ENCODE results near the gene GPR4. TPM values are rescaled to one million over a fixed set of nuclear protein-coding genes. Genes with fewer than 3 reads are reported as not detected.

GPR4 gene
- total RNA-seq, 1 experiment from 2014 or later, result 0.07 TPM

GRCh38 chr19:45641274-45642105, 39.5 kb upstream of the GPR4 start:
- Histone ChIP-seq H3K23me2 (ENCODE audit: insufficient read length, low read depth, low read length, poor library complexity, severe bottlenecking) (peaks cover 21% of the 10 kb centered on the region), H3K18ac (ENCODE audit: insufficient read length, low read depth, low read length) (no peak overlapping the region), H3K9ac (ENCODE audit: extremely low read depth, insufficient read length, low read length) (no peak overlapping the region), H3K4me2 (ENCODE audit: insufficient read depth, insufficient read length, low read length) (peak overlapping the region; percentile 90), H3K14ac (ENCODE audit: insufficient read depth, low read length) (no peak overlapping the region; the same call in 1 of the 2 replicates), H3K4me1 (ENCODE audit: insufficient read depth, low read length) (peaks cover 3% of the 10 kb centered on the region; the same call in 1 of the 2 replicates), H3T11ph (ENCODE audit: low read length) (no peak overlapping the region), H3K79me1 (ENCODE audit: insufficient read depth, low read depth, low read length, poor library complexity, severe bottlenecking) (no peaks in the 10 kb centered on the region), H3K27ac (ENCODE audit: insufficient read length, low read depth, low read length) (no peak overlapping the region), H4K20me1 (ENCODE audit: control insufficient read depth, insufficient read depth, insufficient read length) (no peaks in the 10 kb centered on the region), H2BK15ac (ENCODE audit: low read depth, low read length) (no peak overlapping the region), H4K8ac (replicated peaks; ENCODE audit: insufficient read length, low read depth, low read length) (no peak overlapping the region), H3K79me2 (ENCODE audit: insufficient read depth, low read length) (no peaks in the 10 kb centered on the region), H3K27me3 (ENCODE audit: insufficient read depth, low read length) (no peaks in the 10 kb centered on the region), H2AK5ac (ENCODE audit: insufficient read length, low read length) (no peak overlapping the region), H3K4ac (ENCODE audit: low read depth, low read length) (no peak overlapping the region), H2AFZ (ENCODE audit: low read length) (peak overlapping the region; percentile 91), H3K9me3 (ENCODE audit: control insufficient read depth, low read depth, low read length) (no peaks in the 10 kb centered on the region), H4K5ac (ENCODE audit: insufficient read length, low read depth, low read length) (no peak overlapping the region), H3K23ac (ENCODE audit: insufficient read length, low read depth, low read length) (no peak overlapping the region), H2BK20ac (ENCODE audit: low read depth, low read length, poor library complexity, severe bottlenecking) (no peak overlapping the region), H4K91ac (ENCODE audit: insufficient read length, low read depth, low read length) (no peak overlapping the region), H2BK5ac (ENCODE audit: insufficient read length, low read length) (no peak overlapping the region), H3K56ac (ENCODE audit: insufficient read length, low read depth, low read length) (no peak overlapping the region), H2BK12ac (ENCODE audit: insufficient read length, low read depth, low read length) (no peak overlapping the region), H2BK120ac (ENCODE audit: low read depth, low read length, poor library complexity, severe bottlenecking) (no peak overlapping the region)
- peak overlapping the region; percentile 49 to 93 (median 85); a peak in 4 of 7 replicates for H3K27ac Mint-ChIP-seq
- peaks cover 8% of the 10 kb centered on the region for H3K27me3 Mint-ChIP-seq (ENCODE audit: low read depth)
- H3K36me3 Mint-ChIP-seq (ENCODE audit: insufficient read depth in 1 of 3, low read depth in 3 of 3), result no peaks in the 10 kb centered on the region; a peak in 1 of 7 replicates
- TF ChIP-seq CTCF (conservative IDR thresholded peaks at IDR 0.05), result no peak
- peak overlapping the region; percentile 60 to 79 for H3K4me3 Mint-ChIP-seq
- peaks cover 37 to 49% of the 10 kb centered on the region in 2 experiments for H3K4me1 Mint-ChIP-seq
- DNase-seq, result peak; percentile 98
- WGBS (ENCODE audit: extremely low coverage, insufficient read length, low lambda C conversion rate), result no CpG with 5 or more reads among the region's 40 CpGs
- peaks cover 0 to 3% of the 10 kb centered on the region in 2 experiments; a peak in 2 of 5 replicates for H3K9me3 Mint-ChIP-seq
